ENCODE data around the gene AOC1.
"Not testable (repeated sequence)": the region's sequence is repeated elsewhere in the genome, so short reads cannot be mapped to it uniquely, and the experiment has no call there.

AOC1 gene

GRCh38 chr7:150898475-150899011 lies 46.2 kb downstream of the AOC1 start:
- peak in 1 of 2 experiments; percentile 50 for DNase-seq

GRCh38 chr7:150900675-150901074 lies 48.4 kb downstream of the AOC1 start:
- no peak for DNase-seq

- no peak for DNase-seq
These were observed 49.1 kb downstream of the AOC1 start for GRCh38 chr7:150901160-150902035.

- no peak for DNase-seq
These were observed 50.0 kb downstream of the AOC1 start for GRCh38 chr7:150902078-150903033.

GRCh38 chr7:150903606-150904005 lies 51.3 kb downstream of the AOC1 start:
- no peak for DNase-seq

GRCh38 chr7:150904011-150904909 lies 51.9 kb downstream of the AOC1 start:
- DNase-seq: no peak

GRCh38 chr7:150908173-150908572 lies 55.9 kb downstream of the AOC1 start:
- DNase-seq: no peak

GRCh38 chr7:150909200-150909995 lies 57.1 kb downstream of the AOC1 start:
- DNase-seq: no peak

GRCh38 chr7:150910305-150910995 lies 58.1 kb downstream of the AOC1 start:
- DNase-seq: not testable (repeated sequence)

- DNase-seq: no peak
These were observed 58.7 kb downstream of the AOC1 start for GRCh38 chr7:150910996-150911422.

All from cerebellar nuclear complex (tissue), 1 donor.